Ishikawa (cell line): Measurements from ENCODE around the gene TLK1.

Experiments
- CEBPB ChIP-seq: IDR thresholded peaks from 2 replicates; pipeline ENCODE4 v1.6.1; 2012
- CREB1 ChIP-seq: IDR thresholded peaks from 2 replicates; pipeline ENCODE4 v1.6.1; 2012; ENCODE audit warnings: low read depth
- EGR1 ChIP-seq: IDR thresholded peaks from 2 replicates; pipeline ENCODE4 v1.6.1; 2012
- EP300 ChIP-seq: IDR thresholded peaks from 2 replicates; pipeline ENCODE4 v1.6.1; 2012; ENCODE audit warnings: borderline replicate concordance
- FOXM1 ChIP-seq: IDR thresholded peaks from 2 replicates; pipeline ENCODE4 v1.6.1; 2012; ENCODE audit warnings: low read depth, borderline replicate concordance
- NFIC ChIP-seq: IDR thresholded peaks from 2 replicates; pipeline ENCODE4 v1.6.1; 2012
- RAD21 ChIP-seq: IDR thresholded peaks from 2 replicates; pipeline ENCODE4 v1.6.1; 2012; ENCODE audit warnings: low read depth
- TAF1 ChIP-seq: IDR thresholded peaks from 2 replicates; pipeline ENCODE4 v1.6.1; 2012; ENCODE audit warnings: low read depth, mild to moderate bottlenecking
- TCF12 ChIP-seq: IDR thresholded peaks from 2 replicates; pipeline ENCODE4 v1.6.1; 2012; ENCODE audit warnings: low read depth
- TEAD4 ChIP-seq: IDR thresholded peaks from 2 replicates; pipeline ENCODE4 v1.6.1; 2012
- YY1 ChIP-seq: IDR thresholded peaks from 2 replicates; pipeline ENCODE4 v1.6.1; 2012; ENCODE audit warnings: low read depth
- ZBTB7A ChIP-seq: IDR thresholded peaks from 2 replicates; pipeline ENCODE4 v1.6.1; 2012; ENCODE audit warnings: low read depth
- TF ChIP-seq, protein P1 (sequence below): IDR thresholded peaks from 2 replicates; pipeline ENCODE4 v1.6.1; 2012; ENCODE audit warnings: low read depth, mild to moderate bottlenecking
- TF ChIP-seq, protein P2 (sequence below): IDR thresholded peaks from 2 replicates; pipeline ENCODE4 v1.6.1; 2012
- TF ChIP-seq, protein P3 (sequence below): IDR thresholded peaks from 2 replicates; pipeline ENCODE4 v1.6.1; 2012

The TLK1 gene

DNA sequence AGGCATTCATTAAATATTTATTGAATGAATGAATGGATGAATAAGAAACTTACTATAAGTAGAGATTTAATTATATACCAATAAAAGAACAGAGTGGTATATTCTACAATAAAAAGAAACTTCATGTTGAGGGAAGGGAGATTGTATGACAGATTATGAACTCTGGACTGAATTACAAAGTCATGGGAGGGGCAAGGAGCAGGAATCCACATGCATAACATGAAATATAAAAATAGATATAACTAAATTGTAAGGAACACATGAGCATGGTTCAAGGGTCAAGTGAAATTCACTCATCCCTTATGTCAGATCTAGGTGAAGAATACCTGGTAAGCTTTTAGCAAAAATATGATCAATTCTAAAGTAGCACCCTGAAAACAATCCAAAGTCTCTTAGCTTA is 27.1 kb upstream of the TLK1 start:
- no peak for TF ChIP-seq TCF12
- no peak for TF ChIP-seq RAD21
- no peak for TF ChIP-seq EGR1
- no peak for TF ChIP-seq TEAD4
- TF ChIP-seq CREB1, result no peak
- no peak for TF ChIP-seq CEBPB
- TF ChIP-seq FOXM1, result no peak
- TF ChIP-seq, protein P1, sequence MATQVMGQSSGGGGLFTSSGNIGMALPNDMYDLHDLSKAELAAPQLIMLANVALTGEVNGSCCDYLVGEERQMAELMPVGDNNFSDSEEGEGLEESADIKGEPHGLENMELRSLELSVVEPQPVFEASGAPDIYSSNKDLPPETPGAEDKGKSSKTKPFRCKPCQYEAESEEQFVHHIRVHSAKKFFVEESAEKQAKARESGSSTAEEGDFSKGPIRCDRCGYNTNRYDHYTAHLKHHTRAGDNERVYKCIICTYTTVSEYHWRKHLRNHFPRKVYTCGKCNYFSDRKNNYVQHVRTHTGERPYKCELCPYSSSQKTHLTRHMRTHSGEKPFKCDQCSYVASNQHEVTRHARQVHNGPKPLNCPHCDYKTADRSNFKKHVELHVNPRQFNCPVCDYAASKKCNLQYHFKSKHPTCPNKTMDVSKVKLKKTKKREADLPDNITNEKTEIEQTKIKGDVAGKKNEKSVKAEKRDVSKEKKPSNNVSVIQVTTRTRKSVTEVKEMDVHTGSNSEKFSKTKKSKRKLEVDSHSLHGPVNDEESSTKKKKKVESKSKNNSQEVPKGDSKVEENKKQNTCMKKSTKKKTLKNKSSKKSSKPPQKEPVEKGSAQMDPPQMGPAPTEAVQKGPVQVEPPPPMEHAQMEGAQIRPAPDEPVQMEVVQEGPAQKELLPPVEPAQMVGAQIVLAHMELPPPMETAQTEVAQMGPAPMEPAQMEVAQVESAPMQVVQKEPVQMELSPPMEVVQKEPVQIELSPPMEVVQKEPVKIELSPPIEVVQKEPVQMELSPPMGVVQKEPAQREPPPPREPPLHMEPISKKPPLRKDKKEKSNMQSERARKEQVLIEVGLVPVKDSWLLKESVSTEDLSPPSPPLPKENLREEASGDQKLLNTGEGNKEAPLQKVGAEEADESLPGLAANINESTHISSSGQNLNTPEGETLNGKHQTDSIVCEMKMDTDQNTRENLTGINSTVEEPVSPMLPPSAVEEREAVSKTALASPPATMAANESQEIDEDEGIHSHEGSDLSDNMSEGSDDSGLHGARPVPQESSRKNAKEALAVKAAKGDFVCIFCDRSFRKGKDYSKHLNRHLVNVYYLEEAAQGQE, result no peak
- TF ChIP-seq ZBTB7A, result no peak
- TF ChIP-seq, protein P2, sequence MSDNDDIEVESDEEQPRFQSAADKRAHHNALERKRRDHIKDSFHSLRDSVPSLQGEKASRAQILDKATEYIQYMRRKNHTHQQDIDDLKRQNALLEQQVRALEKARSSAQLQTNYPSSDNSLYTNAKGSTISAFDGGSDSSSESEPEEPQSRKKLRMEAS, result no peak
- TF ChIP-seq, protein P3, sequence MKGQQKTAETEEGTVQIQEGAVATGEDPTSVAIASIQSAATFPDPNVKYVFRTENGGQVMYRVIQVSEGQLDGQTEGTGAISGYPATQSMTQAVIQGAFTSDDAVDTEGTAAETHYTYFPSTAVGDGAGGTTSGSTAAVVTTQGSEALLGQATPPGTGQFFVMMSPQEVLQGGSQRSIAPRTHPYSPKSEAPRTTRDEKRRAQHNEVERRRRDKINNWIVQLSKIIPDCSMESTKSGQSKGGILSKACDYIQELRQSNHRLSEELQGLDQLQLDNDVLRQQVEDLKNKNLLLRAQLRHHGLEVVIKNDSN, result no peak
- TF ChIP-seq EP300, result no peak
- no peak for TF ChIP-seq TAF1
- TF ChIP-seq YY1, result no peak
- TF ChIP-seq NFIC, result no peak

DNA sequence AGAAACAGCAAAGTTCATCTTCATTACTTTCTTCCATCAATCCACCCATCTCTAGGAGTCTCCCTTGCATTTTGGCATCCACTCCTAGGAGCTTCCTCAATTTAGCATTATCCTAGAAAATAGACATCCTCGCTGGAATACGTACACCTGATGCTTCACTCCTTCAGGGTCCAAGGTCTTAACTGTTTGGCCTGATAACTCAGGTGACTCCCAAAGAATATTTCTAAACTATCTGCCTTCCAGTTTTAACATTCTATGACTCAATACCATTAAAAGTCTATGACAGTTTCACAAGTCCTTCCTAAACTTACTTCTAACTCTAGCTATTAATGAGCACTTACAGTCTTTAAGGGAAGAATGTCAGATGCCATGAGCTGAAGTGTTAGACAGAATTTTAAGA is 26.5 kb upstream of the TLK1 start:
- TF ChIP-seq, protein P1, result no peak
- TF ChIP-seq, protein P2, result no peak
- no peak for TF ChIP-seq EGR1
- TF ChIP-seq NFIC, result no peak
- no peak for TF ChIP-seq YY1
- TF ChIP-seq CREB1, result no peak
- no peak for TF ChIP-seq ZBTB7A
- no peak for TF ChIP-seq TAF1
- no peak for TF ChIP-seq EP300
- TF ChIP-seq TCF12, result no peak
- no peak for TF ChIP-seq TEAD4
- TF ChIP-seq CEBPB, result no peak
- TF ChIP-seq FOXM1, result no peak
- no peak for TF ChIP-seq RAD21
- TF ChIP-seq, protein P3, result no peak

DNA sequence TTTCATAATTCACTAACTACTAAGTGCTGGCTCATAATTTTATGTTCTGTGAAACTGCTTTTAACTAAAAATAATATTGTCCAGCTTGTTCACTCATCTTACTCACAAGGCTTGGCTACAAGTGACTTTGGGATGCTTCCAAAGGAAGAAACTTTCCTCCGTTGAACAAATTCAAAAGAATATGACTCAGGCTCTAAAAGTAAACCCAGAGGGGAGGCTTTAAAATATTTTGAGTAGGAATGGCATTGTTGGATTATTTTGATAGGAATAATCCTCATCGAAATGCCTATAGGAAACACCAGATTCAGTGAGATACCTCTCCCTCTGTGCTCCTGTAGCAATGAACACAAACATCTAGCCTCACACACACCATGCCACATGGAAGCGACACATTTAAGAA is 25.2 kb upstream of the TLK1 start:
- no peak for TF ChIP-seq EP300
- TF ChIP-seq RAD21, result no peak
- no peak for TF ChIP-seq TCF12
- TF ChIP-seq ZBTB7A, result no peak
- no peak for TF ChIP-seq EGR1
- no peak for TF ChIP-seq FOXM1
- TF ChIP-seq, protein P1, result no peak
- TF ChIP-seq CEBPB, result no peak
- no peak for TF ChIP-seq NFIC
- TF ChIP-seq YY1, result no peak

DNA sequence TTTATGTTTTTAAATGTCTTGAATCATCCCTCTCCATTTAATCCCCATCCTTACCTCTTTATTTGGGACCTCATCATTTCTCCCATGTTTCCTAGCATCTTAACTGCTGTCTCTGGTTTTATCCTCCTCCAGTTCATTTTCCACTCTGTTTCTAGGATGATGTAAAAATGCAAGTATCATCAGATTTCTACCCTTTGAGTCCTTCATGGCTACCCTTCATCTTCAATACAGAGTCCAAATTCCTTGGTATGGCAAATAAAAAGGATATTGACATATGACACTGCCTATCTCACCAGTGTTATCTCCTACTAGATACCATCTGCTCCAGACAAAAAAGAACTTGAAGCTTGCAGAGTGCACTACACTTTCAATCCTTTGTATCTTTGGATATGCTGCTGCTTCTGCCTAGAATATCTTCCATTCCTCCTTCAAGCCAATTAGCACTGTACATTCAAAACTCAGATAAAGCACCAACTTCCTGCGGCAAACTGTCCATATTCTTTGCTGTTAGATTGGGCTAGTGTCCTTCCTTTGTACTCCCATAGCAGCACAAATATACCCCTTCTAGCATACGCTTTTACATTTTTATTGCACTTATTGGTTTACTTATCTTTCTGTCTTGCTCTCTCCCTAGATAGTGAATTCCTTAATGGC is 24.6 kb upstream of the TLK1 start:
- no peak for TF ChIP-seq EGR1
- no peak for TF ChIP-seq ZBTB7A
- TF ChIP-seq CREB1, result no peak
- TF ChIP-seq TCF12, result no peak
- no peak for TF ChIP-seq EP300
- no peak for TF ChIP-seq RAD21
- TF ChIP-seq FOXM1, result no peak
- TF ChIP-seq YY1, result no peak
- no peak for TF ChIP-seq TEAD4
- no peak for TF ChIP-seq CEBPB
- TF ChIP-seq TAF1, result no peak
- TF ChIP-seq, protein P1, result no peak
- TF ChIP-seq NFIC, result no peak
- TF ChIP-seq, protein P3, result no peak
- TF ChIP-seq, protein P2, result no peak
